ENCODE data around the gene CA7. TPM values are rescaled to one million over a fixed set of nuclear protein-coding genes. Genes with fewer than 3 reads are reported as not detected.

CA7 gene
- total RNA-seq, 1 donor from 2014 or later = not detected

DNA sequence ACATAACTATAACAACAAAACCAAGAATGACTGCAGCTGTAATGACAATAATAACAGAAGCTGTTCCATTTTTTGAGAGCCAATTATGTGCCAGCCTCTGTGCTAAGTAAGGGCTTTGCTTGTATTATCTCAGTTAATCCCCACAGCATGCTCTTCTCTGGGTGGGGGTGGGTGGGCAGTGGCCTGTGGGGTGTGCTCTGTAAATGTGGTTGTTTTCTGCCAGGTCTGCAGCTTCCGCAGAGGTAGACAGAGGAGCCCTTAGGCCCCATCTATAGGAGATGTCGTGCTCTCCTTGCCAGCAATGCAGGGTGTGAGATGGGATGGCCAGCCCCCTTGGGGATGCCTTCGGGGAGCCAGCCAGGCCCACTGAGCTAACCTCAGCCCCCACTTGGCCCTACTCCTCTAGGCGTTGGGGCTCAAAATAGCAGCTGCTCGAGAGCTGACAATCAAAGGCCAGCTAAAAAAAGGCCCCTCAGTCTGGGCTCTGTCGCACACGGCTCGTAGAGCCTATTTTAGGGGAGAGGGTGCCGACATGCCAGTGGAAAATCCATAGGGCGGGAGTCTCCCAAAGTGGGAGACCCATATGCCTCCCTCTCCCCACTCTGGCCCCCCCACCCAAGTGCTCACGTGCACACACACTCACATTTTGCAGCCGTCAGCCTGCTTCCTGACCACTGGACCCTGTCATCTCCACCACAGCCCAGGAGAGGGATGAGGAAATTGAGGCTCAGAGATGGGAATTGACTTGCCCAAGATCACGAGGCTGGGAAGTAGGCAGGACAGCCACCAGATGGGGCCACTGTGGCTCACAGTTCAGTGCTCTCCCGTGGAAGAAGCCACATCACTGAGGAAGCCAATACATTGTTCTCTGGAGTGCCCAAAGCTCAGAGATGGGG is 58.7 kb downstream of the CA7 start:
- no peak for DNase-seq (ENCODE audit: low read depth)
- TF ChIP-seq, protein P1, sequence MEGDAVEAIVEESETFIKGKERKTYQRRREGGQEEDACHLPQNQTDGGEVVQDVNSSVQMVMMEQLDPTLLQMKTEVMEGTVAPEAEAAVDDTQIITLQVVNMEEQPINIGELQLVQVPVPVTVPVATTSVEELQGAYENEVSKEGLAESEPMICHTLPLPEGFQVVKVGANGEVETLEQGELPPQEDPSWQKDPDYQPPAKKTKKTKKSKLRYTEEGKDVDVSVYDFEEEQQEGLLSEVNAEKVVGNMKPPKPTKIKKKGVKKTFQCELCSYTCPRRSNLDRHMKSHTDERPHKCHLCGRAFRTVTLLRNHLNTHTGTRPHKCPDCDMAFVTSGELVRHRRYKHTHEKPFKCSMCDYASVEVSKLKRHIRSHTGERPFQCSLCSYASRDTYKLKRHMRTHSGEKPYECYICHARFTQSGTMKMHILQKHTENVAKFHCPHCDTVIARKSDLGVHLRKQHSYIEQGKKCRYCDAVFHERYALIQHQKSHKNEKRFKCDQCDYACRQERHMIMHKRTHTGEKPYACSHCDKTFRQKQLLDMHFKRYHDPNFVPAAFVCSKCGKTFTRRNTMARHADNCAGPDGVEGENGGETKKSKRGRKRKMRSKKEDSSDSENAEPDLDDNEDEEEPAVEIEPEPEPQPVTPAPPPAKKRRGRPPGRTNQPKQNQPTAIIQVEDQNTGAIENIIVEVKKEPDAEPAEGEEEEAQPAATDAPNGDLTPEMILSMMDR (IDR thresholded peaks at IDR 0.05; ENCODE audit: insufficient read depth, low read length, poor library complexity, severe bottlenecking) = no peak
- H3K36me3 ChIP-seq (ENCODE audit: control insufficient read depth, insufficient read depth, low read length) = no peaks in the 10 kb centered on the region
- no peak overlapping the region for H3K4me3 ChIP-seq (ENCODE audit: low read depth, low read length)
- H3K27me3 ChIP-seq (ENCODE audit: control insufficient read depth, insufficient read depth, low read length) = no peaks in the 10 kb centered on the region

Other genes with a start within 250 kb of the CA7 start
- 244 and 292 TPM in 2 replicates for gene CMTM3, start 239.7 kb upstream of the CA7 start, total RNA-seq
- gene CMTM4, start 147.7 kb upstream of the CA7 start, total RNA-seq = 74.3 and 75.2 TPM in 2 replicates
- 109 and 126 TPM in 2 replicates for gene DYNC1LI2, start 92.8 kb upstream of the CA7 start, total RNA-seq
- gene TERB1, start 42.8 kb upstream of the CA7 start, total RNA-seq = 0.27 TPM in 1 of 2 replicates, not detected in the other
- gene NAE1, start 13.4 kb upstream of the CA7 start, total RNA-seq = 77.3 and 77.9 TPM in 2 replicates
- 6.9 and 11.7 TPM in 2 replicates for gene PDP2, start 36.1 kb downstream of the CA7 start, total RNA-seq
- 0.33 and 5.0 TPM in 2 replicates for gene CDH16, start 74.5 kb downstream of the CA7 start, total RNA-seq
- gene RRAD, start 81.1 kb downstream of the CA7 start, total RNA-seq = 32.9 and 36.8 TPM in 2 replicates
- 156 and 164 TPM in 2 replicates for gene CIAO2B, start 90.0 kb downstream of the CA7 start, total RNA-seq
- 44.4 and 48.0 TPM in 2 replicates for gene CES2, start 91.1 kb downstream of the CA7 start, total RNA-seq
- 0.07 TPM in 1 of 2 replicates, not detected in the other for gene CES3, start 116.9 kb downstream of the CA7 start, total RNA-seq
- gene CES4A, start 144.2 kb downstream of the CA7 start, total RNA-seq = 1.3 and 2.3 TPM in 2 replicates
- 57.4 and 64.5 TPM in 2 replicates for gene CBFB, start 184.7 kb downstream of the CA7 start, total RNA-seq